Activated CD4-positive, alpha-beta T cell treated with anti-CD3 and anti-CD28 coated beads, Interleukin-10, Interleukin-2, amounts not matched to agents 100 ng/mL and 50 ng/mL, durations not matched to agents 16 hours and 8 hours (primary cell): ENCODE measurements around the gene DDX20.
"Not testable (repeated sequence)": the region's sequence is repeated elsewhere in the genome, so short reads cannot be mapped to it uniquely, and the experiment has no call there.

Experiments
- DNase-seq: peaks from one replicate; pipeline ENCODE4 v3.0.0-alpha.2; 2020

DDX20 gene

DNA sequence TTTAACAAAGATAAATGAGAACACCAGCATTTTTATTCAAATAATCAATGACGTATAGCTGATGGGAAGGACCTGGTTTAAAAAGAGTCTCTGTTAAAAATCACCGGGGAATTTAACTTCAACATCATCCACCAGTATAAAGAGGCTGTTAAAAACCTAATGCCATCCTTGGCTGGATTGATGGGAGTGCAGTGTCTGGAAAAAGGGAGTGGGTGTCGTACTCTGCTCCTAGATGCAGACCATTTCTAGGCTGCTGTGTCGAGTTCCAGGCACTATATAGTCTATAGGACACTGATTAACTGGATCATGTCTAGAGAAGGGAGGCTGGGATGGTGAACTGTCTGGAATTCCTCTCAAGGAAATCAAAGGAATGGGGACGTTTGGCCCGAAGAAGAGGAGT is 36.1 kb downstream of the DDX20 start:
- no peak for DNase-seq

DNA sequence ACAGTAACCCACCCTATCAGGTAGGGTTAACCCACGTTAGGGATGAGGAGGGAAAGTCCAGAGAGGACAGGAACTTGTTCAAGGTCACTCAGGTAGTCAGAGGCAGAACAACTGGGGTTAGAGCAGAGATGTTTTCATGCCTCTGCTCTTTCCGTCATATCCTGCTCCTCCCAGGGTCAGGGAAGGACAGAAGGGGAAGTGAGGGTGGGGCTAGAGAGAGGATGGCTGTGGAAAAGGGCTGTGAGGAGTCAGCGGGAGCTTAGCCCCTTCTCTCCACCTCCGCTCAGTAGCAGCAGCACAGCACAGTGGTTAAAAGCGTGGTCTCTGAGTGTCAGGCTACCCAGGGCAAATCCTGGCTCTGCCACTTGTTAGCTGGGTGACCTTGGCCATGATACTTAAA is 36.5 kb downstream of the DDX20 start:
- no peak for DNase-seq

DNA sequence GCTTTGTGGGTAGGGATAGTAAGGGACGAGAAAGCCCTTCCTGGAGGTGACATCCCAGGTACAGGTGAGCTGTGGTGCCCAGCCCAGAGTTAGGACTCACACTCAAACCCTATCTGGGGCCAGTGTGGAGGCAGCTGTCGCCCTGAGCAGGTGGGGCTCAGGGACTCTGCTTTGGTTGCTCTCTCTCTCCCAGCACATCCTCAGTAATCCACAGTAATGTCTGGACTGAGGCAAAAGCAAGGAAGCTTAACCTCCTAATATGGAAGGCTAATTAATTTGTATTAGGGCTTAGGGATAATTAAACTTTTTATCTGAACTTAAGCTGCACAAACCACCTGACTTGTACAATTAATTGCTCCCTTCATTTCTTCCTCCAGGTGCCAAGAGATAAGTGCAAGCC is 38.2 kb downstream of the DDX20 start:
- no peak for DNase-seq

DNA sequence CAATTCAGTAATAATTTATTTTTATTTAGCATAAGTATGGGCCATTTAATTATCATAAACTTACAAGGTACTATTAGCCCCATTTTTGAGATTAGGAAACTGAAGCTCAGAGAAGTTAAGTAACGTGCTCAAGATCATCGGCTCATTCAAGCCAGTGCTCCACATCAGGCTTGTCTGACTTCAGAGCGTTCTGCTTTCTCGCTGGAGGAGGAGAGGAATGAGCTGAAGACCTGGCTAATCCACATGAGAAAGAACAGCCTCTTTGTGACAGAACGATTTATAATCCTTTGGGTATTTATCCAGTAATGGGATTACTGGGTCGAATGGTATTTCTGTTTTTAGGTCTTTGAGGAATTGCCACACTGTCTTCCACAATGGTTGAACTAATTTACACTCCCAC is 39.7 kb downstream of the DDX20 start:
- DNase-seq: no peak

DNA sequence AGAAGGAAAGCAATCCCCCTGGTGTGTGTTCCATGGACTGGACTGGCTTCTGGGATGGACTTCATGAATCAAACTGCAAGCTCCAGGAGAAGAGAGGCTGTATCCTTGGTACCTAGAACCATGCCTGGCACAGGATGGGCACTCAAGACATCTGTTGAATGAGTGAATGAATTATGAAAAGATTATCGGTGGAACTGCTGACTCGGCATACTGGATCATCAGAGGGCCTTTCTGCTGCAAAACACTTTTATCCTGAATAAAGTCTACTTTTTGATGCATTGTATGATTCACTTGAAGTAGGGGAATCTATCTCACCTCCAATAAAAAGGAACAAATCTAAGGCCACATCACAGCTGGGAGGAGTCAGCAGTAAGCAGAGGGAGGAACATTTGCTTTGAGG is 42.9 kb downstream of the DDX20 start:
- no peak for DNase-seq

DNA sequence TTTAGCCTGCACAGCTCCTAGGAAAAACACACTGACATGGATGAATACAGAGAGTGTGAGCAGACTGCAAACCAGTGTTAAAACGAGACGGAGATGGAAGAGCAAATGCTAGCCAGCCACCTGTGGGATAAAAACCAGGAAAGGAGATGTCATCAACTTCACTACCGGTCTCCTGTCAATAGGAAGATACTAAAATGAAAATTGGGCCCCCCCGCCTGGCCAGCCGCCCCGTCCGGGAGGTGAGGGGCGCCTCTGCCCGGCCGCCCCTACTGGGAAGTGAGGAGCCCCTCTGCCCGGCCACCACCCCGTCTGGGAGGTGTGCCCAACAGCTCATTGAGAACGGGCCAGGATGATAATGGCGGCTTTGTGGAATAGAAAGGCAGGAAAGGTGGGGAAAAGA is 44.0 kb downstream of the DDX20 start:
- not testable (repeated sequence) for DNase-seq

DNA sequence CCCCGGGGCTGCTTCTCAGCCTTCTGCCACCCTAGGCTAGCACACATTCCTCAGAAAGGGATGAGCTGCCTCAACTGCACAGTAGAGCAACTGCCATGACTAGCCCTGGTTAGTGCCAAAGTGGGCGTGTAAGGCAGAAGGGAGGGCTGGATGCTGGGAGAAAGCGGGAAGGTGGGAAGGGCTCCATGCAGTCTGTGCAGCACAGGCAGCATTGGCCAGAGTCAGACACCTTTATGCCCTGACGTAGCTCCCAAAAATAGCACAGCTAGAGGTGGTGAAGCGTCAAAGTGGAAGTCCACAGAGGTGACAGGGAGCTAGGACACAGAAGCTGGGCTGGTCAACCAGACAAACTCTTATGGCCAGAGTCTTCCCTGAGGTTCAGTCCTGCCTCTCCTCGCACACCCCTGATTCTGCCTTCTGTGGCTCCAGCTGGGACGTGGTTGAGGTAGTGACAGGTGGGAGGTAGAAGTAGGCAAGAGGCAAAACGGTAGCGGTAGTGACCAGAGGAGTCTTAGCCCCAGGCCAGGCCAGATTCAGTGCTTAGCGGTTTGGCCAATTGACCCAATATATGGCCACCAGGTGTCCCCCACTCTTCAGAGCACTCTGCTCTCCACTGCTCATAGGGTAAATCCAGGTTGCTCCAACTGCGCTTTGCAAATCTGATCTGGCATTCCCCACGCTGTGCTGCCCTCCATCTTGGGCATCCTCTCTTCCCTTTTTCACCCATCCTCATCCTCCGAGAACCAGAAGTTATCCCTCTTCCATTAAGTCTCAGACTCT is 45.6 kb downstream of the DDX20 start:
- DNase-seq: no peak

DNA sequence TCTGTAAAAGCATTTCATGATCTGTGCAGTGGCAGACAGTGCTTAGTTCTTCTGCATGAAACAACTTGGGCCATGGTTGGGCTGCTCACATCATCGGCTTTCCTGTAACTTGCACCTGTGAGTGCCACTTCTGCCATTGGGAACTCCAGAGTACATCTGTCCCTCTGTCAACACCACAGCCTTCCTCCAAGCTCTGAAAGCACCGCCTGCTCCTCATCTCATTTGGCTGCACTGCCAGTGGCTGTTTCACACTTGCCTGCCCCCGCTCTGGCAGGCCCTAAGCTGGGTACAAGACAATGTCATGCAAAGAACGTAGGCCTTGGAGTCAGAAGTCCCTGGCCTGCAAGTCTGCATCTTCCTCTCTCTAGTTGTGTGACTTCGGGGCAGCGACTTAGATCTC is 46.4 kb downstream of the DDX20 start:
- DNase-seq: no peak

DNA sequence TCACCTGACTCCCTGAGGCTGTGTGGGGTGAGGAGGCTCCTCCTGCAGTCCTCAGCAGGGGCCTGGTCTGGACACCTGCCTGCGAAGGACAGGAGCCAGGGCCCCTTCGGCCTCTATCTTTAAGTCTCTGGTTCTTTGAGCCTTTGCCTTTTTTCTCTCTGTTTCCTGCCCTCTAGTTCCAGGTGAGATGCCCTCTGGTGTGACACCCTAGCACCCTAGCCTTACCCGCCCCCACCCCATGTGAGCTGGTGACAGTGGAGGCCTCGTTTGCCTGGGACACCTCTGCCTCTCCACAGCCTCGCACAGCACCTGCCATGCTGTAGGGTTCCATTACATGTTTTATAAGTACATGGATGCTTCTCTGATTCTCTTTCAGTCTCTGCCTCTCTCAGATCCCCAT is 47.3 kb downstream of the DDX20 start:
- DNase-seq: no peak

DNA sequence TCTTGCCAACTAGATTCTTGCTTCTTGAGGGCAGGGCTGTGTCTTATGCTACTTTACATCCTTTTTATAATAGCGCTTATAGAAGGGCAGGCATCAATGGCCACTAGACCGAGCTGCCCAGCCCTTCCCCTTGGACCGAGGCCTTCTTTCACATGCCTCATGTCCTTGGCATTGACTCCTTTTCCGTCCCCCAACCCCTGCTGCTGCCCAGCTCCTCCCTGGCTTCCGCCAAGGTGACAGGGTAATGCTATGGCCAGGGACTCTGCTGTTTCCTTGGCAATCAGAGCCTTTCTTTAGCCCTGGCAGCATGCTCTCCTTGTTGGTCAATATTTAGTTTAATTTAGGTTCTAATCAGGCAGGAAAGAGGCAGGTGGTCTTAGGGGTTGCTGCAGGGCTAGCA is 48.2 kb downstream of the DDX20 start:
- DNase-seq: no peak

DNA sequence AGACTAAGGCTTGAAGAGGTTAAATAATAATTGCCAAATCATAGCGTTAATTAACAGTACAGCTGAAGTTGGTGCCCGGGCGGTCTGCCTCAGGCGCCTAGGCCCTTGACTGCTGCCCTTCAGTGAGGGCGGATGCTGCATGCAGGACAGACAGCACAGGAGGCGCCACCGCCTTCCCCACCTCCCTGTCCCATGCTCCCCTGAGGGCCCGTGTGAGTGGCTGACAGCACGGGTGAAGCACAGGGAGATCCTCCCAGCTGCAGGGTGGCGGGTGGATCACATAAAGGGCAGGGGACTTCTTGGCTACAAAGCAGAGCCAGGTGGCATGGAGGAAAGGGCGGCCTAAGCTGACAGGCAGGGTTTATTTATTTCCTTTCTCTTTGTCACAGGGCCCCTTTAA is 49.1 kb downstream of the DDX20 start:
- DNase-seq: no peak

DNA sequence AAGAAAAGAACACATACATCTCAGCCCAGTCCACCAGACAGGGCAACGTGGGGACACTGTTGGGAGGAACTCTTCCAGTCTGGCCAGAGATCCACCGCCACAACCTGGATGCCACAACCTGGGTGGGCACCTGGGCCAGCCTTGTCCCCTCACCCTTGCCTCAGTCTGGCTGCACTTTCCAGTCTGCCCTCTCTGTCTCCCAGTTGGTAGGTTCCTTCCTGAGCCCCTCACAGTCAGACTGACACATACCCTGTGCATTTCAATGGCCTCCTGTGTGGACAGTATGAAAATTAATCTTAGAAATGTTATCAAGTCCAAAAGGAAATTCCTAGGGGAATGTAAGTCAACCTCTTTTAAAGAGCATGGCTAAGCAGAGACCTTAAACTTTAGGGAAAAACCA is 49.5 kb downstream of the DDX20 start:
- no peak for DNase-seq

DNA sequence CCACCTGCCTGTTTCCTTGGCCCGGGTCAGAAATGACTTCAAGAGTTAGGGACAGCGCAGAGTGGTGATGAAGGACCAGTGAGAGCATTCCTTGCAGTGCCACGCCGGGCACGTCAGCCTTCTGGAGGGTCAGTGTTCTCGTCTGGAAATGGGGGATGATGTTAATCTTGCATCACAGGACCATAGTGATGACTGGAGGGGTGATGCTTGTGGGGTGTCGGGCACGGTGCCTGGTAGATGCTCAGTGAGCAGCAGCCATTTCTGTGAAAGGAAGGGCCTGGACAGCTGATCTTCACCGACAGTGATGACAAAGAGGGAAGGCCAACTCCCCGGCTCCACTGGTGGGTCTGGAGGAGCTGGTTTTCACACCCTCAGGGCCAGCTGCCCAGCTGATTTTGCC is 56.2 kb downstream of the DDX20 start:
- DNase-seq: no peak

DNA sequence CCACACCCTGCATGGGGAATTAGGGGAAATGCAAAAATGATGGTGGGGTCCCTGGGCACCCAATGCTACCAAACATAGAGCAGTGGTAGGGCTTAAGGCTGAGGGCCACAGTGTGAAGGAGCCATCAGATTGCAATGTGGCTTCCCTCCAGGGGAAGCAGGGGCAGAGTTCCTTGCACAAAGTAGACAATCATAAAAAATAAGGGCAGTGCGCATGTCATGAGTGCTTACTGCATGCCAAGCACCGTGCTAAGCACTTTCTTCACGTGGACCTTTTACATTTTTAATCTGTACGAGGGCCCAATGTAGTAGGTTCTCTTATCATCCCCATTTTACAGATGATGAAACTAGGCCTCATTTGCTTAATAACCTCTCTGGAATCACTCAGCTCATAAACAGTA is 56.6 kb downstream of the DDX20 start:
- DNase-seq: no peak

DNA sequence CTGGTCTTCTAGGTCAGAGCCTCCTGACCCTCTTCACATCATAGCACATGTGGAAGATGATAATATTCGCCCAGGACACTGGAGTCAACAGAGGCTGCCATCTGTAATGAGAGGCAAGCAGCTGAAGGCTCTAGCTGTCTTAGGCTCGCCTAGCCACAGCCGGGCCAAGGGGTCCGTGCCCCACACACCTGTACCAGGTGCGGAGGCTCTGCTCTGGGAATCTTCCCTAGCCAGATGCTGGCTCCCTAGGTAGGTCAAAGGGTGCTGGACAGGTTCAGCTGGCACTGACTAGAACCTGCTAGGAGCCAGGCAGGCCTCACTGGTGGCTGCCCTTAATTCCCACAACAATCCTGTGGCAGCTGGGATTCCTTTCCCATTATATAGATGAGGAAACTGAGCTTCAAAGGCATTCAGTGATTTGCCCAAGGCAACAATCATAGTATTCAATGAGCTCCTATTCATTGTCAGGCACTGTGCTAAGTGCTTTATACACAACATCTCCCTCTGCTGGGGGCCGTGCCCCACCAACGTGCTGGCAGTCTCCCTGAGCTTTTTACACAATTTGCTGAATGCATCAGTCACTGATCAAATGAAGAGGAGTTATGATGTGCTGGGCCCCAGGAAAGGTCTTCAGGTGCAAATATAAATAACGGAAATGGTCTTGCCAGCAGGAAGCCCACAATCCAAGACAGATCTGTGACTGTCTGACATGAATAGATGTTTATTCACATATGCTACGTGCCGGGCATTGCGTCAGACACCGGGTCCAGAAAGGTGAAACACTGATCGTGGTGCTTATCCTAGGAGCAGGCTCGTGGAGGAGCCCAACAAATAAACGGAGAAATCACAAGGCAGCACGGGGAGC is 58.0 kb downstream of the DDX20 start:
- DNase-seq: no peak

DNA sequence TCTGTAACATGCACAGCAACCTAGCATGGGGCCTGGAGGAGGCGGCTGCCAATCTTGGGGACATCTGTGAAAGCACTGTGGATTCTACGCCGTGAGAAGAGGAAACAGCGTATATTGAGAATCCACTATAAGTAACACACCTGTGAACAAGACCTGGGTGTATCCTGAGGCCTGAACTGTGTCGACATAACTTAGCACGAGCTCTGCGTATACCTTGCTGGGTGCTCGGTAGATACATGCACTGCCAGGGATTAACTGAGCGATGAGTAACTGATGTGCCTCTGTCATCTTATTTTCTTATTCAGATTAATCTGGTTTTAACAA is 58.6 kb downstream of the DDX20 start:
- DNase-seq: no peak

DNA sequence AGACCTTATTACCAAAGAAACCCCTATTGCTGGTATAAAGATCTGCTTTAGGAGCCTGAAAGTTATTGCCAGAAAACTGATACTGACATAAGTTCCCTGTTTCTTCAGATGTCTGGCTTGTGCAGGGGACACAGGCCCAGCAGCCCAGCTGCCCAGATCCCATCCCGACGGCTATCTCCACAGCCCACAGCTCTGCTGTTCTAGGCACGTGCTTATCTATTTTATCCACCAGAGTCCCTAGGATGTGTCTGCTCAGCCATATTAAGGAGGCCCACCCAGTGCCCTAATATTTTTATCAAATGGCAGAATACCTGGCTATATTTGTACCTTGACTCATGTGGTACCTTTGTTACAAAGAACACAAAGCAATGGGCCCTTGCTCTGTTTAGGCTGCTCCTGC is 58.9 kb downstream of the DDX20 start:
- DNase-seq: no peak
